Body of pancreas (tissue), 4 donors: ENCODE data around the gene ID4.
A peak's percentile ranks its signal among the peaks of the same experiment; 100 is the strongest.

ENCODE experiments used
- CTCF ChIP-seq, 7 experiments: fragments of 450-650 bp in 4 of 7; fragments of 200-600 bp in 3 of 7; sonication (generic) in 3 of 7; IDR thresholded peaks; one replicate each; pipeline ENCODE4 v1.5.1; 2016 to 2019; ENCODE audit warnings: antibody characterized with exemption in 7 of 7
- POLR2A ChIP-seq, 3 donors: fragments of 450-650 bp; IDR thresholded peaks; one replicate each; pipeline ENCODE4 v1.6.1; 2016; ENCODE audit warnings: antibody characterized with exemption in 3 of 3, mild to moderate bottlenecking in 2 of 3

- no peak for TF ChIP-seq CTCF (IDR thresholded peaks at IDR 0.05)
- peak; percentile 95 to 99 (median 99) for TF ChIP-seq POLR2A (IDR thresholded peaks at IDR 0.05)
These were observed at the start of gene ID4 for GRCh38 chr6:19836799-19837510.
